GM12878 (cell line): ENCODE data around the gene EGFR. TPM values are rescaled to one million over a fixed set of nuclear protein-coding genes. Genes with fewer than 3 reads are reported as not detected.

Source experiments
- ATAC-seq: fragments of 200-7000 bp; cut with Tn5 transposase; 3 replicates; pipeline ENCODE4 v1.9.1; 2020; ENCODE audit warnings: mild to moderate bottlenecking, moderate library complexity
- BruUV-seq: library from RNA; stranded (reverse); fragments of 400-500 nt; replicated peaks from 2 replicates; lab custom pipeline; 2021; lab: Mats Ljungman, UMichigan
- CTCF ChIA-PET: fragments of 300-600 bp; sonication (Branson Sonifier 250); formaldehyde crosslinking; extraction: SDS; loops from one replicate; lab custom pipeline; 2021; ENCODE audit warnings: inconsistent platforms; lab: Yijun Ruan, JAX
- POLR2A ChIA-PET: fragments of 350-600 bp; formaldehyde crosslinking; extraction: SDS; loops from one replicate; lab custom pipeline; 2021; ENCODE audit warnings: inconsistent platforms; lab: Charles Lee
- RAD21 ChIA-PET: fragments of 300-600 bp; sonication (Branson Sonifier 250); formaldehyde crosslinking; loops from one replicate; lab custom pipeline; 2023; ENCODE audit warnings: antibody characterized with exemption; ENCODE audit not compliant: unreplicated experiment; lab: Charles Lee
- SMC1A ChIA-PET: fragments of 300-600 bp; sonication (Branson Sonifier 250); formaldehyde crosslinking; loops from one replicate; lab custom pipeline; 2023; ENCODE audit not compliant: unreplicated experiment, uncharacterized antibody; lab: Charles Lee
- DNase-seq: peaks from one replicate; pipeline ENCODE4 v3.0.0-alpha.2; 2011; ENCODE audit warnings: low read depth, low spot score
- FAIRE-seq: peaks from 3 replicates; lab custom pipeline; 2011; peaks lifted over from hg19 to GRCh38; lab: Jason Lieb, UNC
- H2AFZ ChIP-seq: 2 replicates; pipeline ENCODE4 v1.6.0; 2011; ENCODE audit warnings: low read depth, low read length, control low read depth; ENCODE audit not compliant: control insufficient read depth
- H3K27ac ChIP-seq: 2 replicates; pipeline ENCODE4 v1.5.1; 2011; ENCODE audit warnings: control low read depth; ENCODE audit not compliant: control insufficient read depth, insufficient read depth
- H3K27me3 ChIP-seq, 2 experiments: replicated peaks in 1 of 2; 2 replicates each; pipeline versions ENCODE4 v1.6.0 to v1.6.1; 2011; ENCODE audit warnings: low read length in 1 of 2; ENCODE audit not compliant: control insufficient read depth in 2 of 2, insufficient read depth in 2 of 2
- H3K36me3 ChIP-seq, 2 experiments: 2 replicates each; pipeline ENCODE4 v1.5.1; 2011; ENCODE audit warnings: low read length in 1 of 2; ENCODE audit not compliant: control insufficient read depth in 2 of 2, insufficient read depth in 2 of 2
- H3K4me1 ChIP-seq: 2 replicates; pipeline ENCODE4 v1.6.1; 2011; ENCODE audit warnings: mild to moderate bottlenecking, low read length, moderate library complexity, mixed read lengths; ENCODE audit not compliant: control insufficient read depth, insufficient read depth
- H3K4me2 ChIP-seq: 2 replicates; pipeline ENCODE4 v1.6.0; 2011; ENCODE audit warnings: control low read depth; ENCODE audit not compliant: control insufficient read depth, insufficient read depth
- H3K4me3 ChIP-seq: fragments of 200-600 bp; sonication (generic); 2 replicates; pipeline ENCODE4 v1.5.1; 2016
- H3K79me2 ChIP-seq: 2 replicates; pipeline ENCODE4 v1.6.0; 2011; ENCODE audit warnings: low read length; ENCODE audit not compliant: control insufficient read depth, insufficient read depth
- H3K9ac ChIP-seq: 2 replicates; pipeline ENCODE4 v1.8.0; 2011; ENCODE audit warnings: low read length, control low read depth, mixed read lengths; ENCODE audit not compliant: control insufficient read depth, insufficient read depth
- H3K9me3 ChIP-seq: replicated peaks from 3 replicates; pipeline ENCODE4 v1.5.1; 2011; ENCODE audit warnings: mild to moderate bottlenecking, low read length; ENCODE audit not compliant: control insufficient read depth, insufficient read depth
- H4K20me1 ChIP-seq: 2 replicates; pipeline ENCODE4 v1.6.0; 2011; ENCODE audit not compliant: control insufficient read depth, insufficient read depth
- ATF7 ChIP-seq: fragments of 450-650 bp; IDR thresholded peaks from 2 replicates; pipeline ENCODE4 v1.6.1; 2016; ENCODE audit warnings: low read depth, mild to moderate bottlenecking
- BACH1 ChIP-seq: fragments of 450-650 bp; IDR thresholded peaks from 2 replicates; pipeline ENCODE4 v1.6.1; 2017; ENCODE audit warnings: mild to moderate bottlenecking, borderline replicate concordance
- BHLHE40 ChIP-seq, 2 experiments: fragments of 450-650 bp in 1 of 2; IDR thresholded peaks; 2 replicates each; pipeline ENCODE4 v1.6.1; 2011 to 2017; ENCODE audit warnings: low read depth in 2 of 2, borderline replicate concordance in 1 of 2, improper control_type of control experiment in 1 of 2, low read length in 1 of 2, mild to moderate bottlenecking in 1 of 2
- E2F4 ChIP-seq: IDR thresholded peaks from 2 replicates; pipeline ENCODE4 v1.6.1; 2012; ENCODE audit warnings: low read depth, low read length, improper control_type of control experiment
- ETV6 ChIP-seq, 2 experiments: fragments of 450-650 bp in 1 of 2; IDR thresholded peaks in 1 of 2; conservative IDR thresholded peaks in 1 of 2; 2 replicates each; pipeline ENCODE4 v1.6.1; 2014; ENCODE audit warnings: antibody characterized with exemption in 1 of 2, borderline replicate concordance in 1 of 2, low read depth in 1 of 2, mild to moderate bottlenecking in 1 of 2, moderate library complexity in 1 of 2
- FOXK2 ChIP-seq: fragments of 450-650 bp; IDR thresholded peaks from 2 replicates; pipeline ENCODE4 v1.6.1; 2017; ENCODE audit warnings: mild to moderate bottlenecking, moderate library complexity
- JUND ChIP-seq: IDR thresholded peaks from 2 replicates; pipeline ENCODE4 v1.6.1; 2012; ENCODE audit warnings: low read depth, mild to moderate bottlenecking, low read length, improper control_type of control experiment, moderate library complexity
- MEF2A ChIP-seq: IDR thresholded peaks from 2 replicates; pipeline ENCODE4 v1.6.1; 2011; ENCODE audit warnings: low read depth, mild to moderate bottlenecking, low read length, moderate library complexity; ENCODE audit not compliant: insufficient read depth
- NRF1 ChIP-seq: conservative IDR thresholded peaks from 2 replicates; pipeline ENCODE4 v1.6.1; 2011; ENCODE audit warnings: mild to moderate bottlenecking, low read depth, low read length, improper control_type of control experiment
- SIX5 ChIP-seq: IDR thresholded peaks from 2 replicates; pipeline ENCODE4 v1.6.1; 2011; ENCODE audit warnings: mild to moderate bottlenecking, low read depth, low read length, moderate library complexity; ENCODE audit not compliant: severe bottlenecking
- SMAD5 ChIP-seq: IDR thresholded peaks from 2 replicates; pipeline ENCODE4 v1.6.1; 2016; ENCODE audit warnings: antibody characterized with exemption, low read depth
- SMC3 ChIP-seq: IDR thresholded peaks from 2 replicates; pipeline ENCODE4 v1.6.1; 2011; ENCODE audit warnings: low read length, improper control_type of control experiment, borderline replicate concordance
- SRF ChIP-seq, 2 experiments: IDR thresholded peaks; 2 replicates each; pipeline ENCODE4 v1.6.1; 2011; ENCODE audit warnings: low read depth in 2 of 2, low read length in 2 of 2, mild to moderate bottlenecking in 1 of 2, moderate library complexity in 1 of 2
- SUZ12 ChIP-seq: fragments of 200-600 bp; sonication (generic); IDR thresholded peaks from one replicate; pipeline ENCODE4 v1.6.1; 2018; ENCODE audit warnings: antibody characterized with exemption, mild to moderate bottlenecking; ENCODE audit not compliant: unreplicated experiment
- TCF12 ChIP-seq: IDR thresholded peaks from 2 replicates; pipeline ENCODE4 v1.6.1; 2011; ENCODE audit warnings: low read depth, mild to moderate bottlenecking, low read length
- USF1 ChIP-seq: IDR thresholded peaks from 2 replicates; pipeline ENCODE4 v1.6.1; 2011; ENCODE audit warnings: borderline replicate concordance, low read depth, mild to moderate bottlenecking, moderate library complexity, mixed read lengths, low read length; ENCODE audit not compliant: insufficient read depth; ENCODE audit errors: extremely low read length
- WGBS: methylation state at CpG from one replicate; pipeline ENCODE4 v1.1.6; 2016; ENCODE audit warnings: low lambda C conversion rate; ENCODE audit not compliant: insufficient replicate concordance, insufficient coverage; ENCODE audit errors: missing lambda C conversion rate; 5-methylcytosine and 5-hydroxymethylcytosine counted together
- in situ Hi-C: fragments of 300-500 bp; cut with MboI; formaldehyde crosslinking; loops from 9 replicates; pipeline ENCODE4 v1.14.3; 2018; ENCODE audit warnings: mixed read lengths
- intact Hi-C: fragments of 100-400 bp; cut with micrococcal nuclease; formaldehyde crosslinking; loops from one replicate; pipeline ENCODE4 v1.14.2; 2022; ENCODE audit not compliant: unreplicated experiment
- polyA plus RNA-seq, 11 experiments: library from polyadenylated mRNA; depleted of rRNA in 4 of 11; unstranded in 6 of 11; stranded (reverse) in 5 of 11; fragments of >200 nt; fragmentation: Nextera tagmentation in 4 of 11; fragmentation: Illumina TruSeq in 1 of 11; extraction: Ambion mirVana in 4 of 11; extraction: Trizol in 1 of 11; gene quantifications; 1 replicate in 1 of 11; 2 replicates in 10 of 11; pipeline versions ENCODE4 v1.2.1 to v1.2.3, GENCODE V29; 2011 to 2016; ENCODE audit warnings: inconsistent platforms in 2 of 11, missing spikeins in 2 of 11, low read depth in 1 of 11
- total RNA-seq, 4 experiments: library from RNA; depleted of rRNA in 3 of 4; stranded (reverse); fragments of >200 nt in 3 of 4; fragmentation: Illumina TruSeq in 1 of 4; extraction: Trizol in 1 of 4; gene quantifications; 2 replicates each; pipeline versions ENCODE4 v1.2.1 to v1.2.3, GENCODE V29; 2013 to 2021

EGFR gene
- total and polyA plus RNA-seq, 10 of the 15 experiments (the other 5 are each of a cell fraction or from before 2014, with no cell fraction given) = 0.01 to 0.31 TPM; not detected in 8

GRCh38 chr7:55254596-55255495, 236.0 kb downstream of the EGFR start (continued):
- TF ChIP-seq BHLHE40 (IDR thresholded peaks at IDR 0.05; ENCODE audit: borderline replicate concordance in 1 of 2, low read depth in 2 of 2, low read length in 1 of 2) = peak in 1 of 2 experiments; percentile 41; a peak in 1 of 4 replicates
- TF ChIP-seq MEF2A = no peak
- 0 out of 2 replicates have a peak, but pooled peaks have one; percentile 51 for TF ChIP-seq BACH1

GRCh38 chr7:55255496-55256445, 237.0 kb downstream of the EGFR start:
- ChIA-PET CTCF (interaction anchor here (0.6 to 5.5 kb wide), 67 partner anchors 9 to 523 kb away, joined by 3 to 82 read pairs (median 4); partner anchors contain the start of gene SEC61G), POLR2A (interaction anchor here (1.1 kb wide), 1 partner anchor 170 kb away, joined by 3 read pairs; no protein-coding TSS in a partner anchor), RAD21 (interaction anchor here (0.7 to 4.3 kb wide), 21 partner anchors 9 to 497 kb away, joined by 3 to 75 read pairs (median 4); partner anchors contain the start of gene SEC61G), SMC1A (interaction anchor here (0.6 to 4.8 kb wide), 29 partner anchors 17 to 496 kb away, joined by 3 to 41 read pairs (median 4); partner anchors contain the start of gene SEC61G)
- H3K36me3 ChIP-seq = no peaks in the 10 kb centered on the region
- no TSS peak for BruUV-seq
- peak; percentile 96 for ATAC-seq
- H3K4me2 ChIP-seq = peak overlapping the region; percentile 99
- peak; percentile 20 for DNase-seq
- WGBS = 19% methylated on average over 42 of the region's 43 CpGs
- H3K27ac ChIP-seq = no peak overlapping the region
- H3K9ac ChIP-seq = peak overlapping the region; percentile 56; the same call in 1 of the 2 replicates
- no peaks in the 10 kb centered on the region for H3K79me2 ChIP-seq
- H2AFZ ChIP-seq = peak overlapping the region; percentile 98
- peak; percentile 66 for FAIRE-seq
- H4K20me1 ChIP-seq = no peaks in the 10 kb centered on the region
- H3K27me3 ChIP-seq = peaks cover 0 to 6% of the 10 kb centered on the region in 2 experiments; a peak in 3 of 4 replicates
- in situ Hi-C loops (no loop called here), intact Hi-C loops (loop anchor here (1.0 to 10.0 kb wide), 4 partner anchors 181 to 481 kb away; no protein-coding TSS in a partner anchor)
- H3K4me3 ChIP-seq = peak overlapping the region; percentile 67; the same call in 1 of the 2 replicates
- no peaks in the 10 kb centered on the region for H3K9me3 ChIP-seq
- peaks cover 4% of the 10 kb centered on the region; the same call in 1 of the 2 replicates for H3K4me1 ChIP-seq
- TF ChIP-seq TCF12 = no peak
- TF ChIP-seq JUND = no peak
- peak; percentile 84 for TF ChIP-seq SMC3
- TF ChIP-seq ATF7 = peak; percentile 41; the same call in 1 of the 2 replicates
- no peak for TF ChIP-seq SIX5
- no peak for TF ChIP-seq SRF (IDR thresholded peaks at IDR 0.05; ENCODE audit: low read depth in 2 of 2, low read length in 2 of 2)
- no peak for TF ChIP-seq SMAD5
- TF ChIP-seq NRF1 = no peak
- 0 out of 2 replicates have a peak, but pooled peaks have one; percentile 35 for TF ChIP-seq E2F4
- TF ChIP-seq FOXK2 = no peak
- peak; percentile 48 for TF ChIP-seq USF1
- no peak for TF ChIP-seq SUZ12
- no peak for TF ChIP-seq ETV6 (conservative IDR thresholded peaks at IDR 0.05 in 1 of 2, IDR thresholded peaks at IDR 0.05 in 1 of 2; ENCODE audit: borderline replicate concordance in 1 of 2, low read depth in 1 of 2)
